ENCODE results near the gene NFKB2.

The NFKB2 gene

DNA sequence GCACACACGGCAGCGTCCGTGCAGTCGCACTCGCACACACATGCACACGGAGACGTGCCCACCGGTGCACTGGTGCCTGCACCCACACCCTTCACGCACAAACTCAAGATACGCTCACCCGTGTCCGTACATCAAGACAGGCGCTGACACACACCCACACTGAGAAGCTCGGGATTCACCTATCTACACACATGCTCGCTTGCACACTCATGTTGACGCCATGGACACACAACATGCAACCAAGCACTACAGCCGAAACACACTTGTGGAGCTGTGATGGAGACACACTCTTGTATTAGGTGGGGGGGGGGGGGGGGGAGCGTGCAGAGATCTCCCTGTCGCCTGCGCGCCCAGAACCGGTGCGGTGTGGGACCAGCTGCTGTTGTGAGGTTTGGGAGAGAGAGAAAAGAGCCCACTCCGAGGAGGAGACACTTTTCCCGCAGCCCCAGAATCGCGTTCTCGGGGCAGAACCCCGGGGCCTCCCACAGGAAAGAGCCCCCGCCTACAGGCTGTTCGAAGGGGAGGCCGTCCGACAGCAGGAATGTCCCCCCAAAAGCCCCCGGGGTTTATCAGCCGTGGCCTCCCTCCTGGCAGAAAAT, 605 bp upstream of the NFKB2 start:
- no peak for DNase-seq

DNA sequence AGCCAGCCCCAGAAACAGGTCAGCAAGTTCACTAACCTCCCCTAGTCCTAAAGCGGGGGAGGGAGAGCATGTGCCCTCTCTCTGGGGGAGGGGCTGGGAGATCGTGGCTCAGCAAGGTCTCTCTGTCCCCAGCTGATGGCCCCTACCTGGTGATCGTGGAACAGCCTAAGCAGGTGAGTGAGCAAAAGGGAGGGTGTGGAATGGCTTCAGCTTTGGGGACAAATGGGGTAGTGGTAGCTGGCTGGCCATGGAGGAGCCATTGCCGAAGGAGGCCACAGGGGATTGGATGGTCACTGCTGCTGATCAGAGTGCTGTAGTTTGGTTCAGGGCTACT, 779 bp downstream of the NFKB2 start:
- DNase-seq = no peak

- no peak for DNase-seq
Observed at GRCh38 chr10:102396730-102397151, 1.2 kb downstream of the NFKB2 start.

- DNase-seq = no peak
Observed at GRCh38 chr10:102397222-102398171, 2.0 kb downstream of the NFKB2 start.

DNA sequence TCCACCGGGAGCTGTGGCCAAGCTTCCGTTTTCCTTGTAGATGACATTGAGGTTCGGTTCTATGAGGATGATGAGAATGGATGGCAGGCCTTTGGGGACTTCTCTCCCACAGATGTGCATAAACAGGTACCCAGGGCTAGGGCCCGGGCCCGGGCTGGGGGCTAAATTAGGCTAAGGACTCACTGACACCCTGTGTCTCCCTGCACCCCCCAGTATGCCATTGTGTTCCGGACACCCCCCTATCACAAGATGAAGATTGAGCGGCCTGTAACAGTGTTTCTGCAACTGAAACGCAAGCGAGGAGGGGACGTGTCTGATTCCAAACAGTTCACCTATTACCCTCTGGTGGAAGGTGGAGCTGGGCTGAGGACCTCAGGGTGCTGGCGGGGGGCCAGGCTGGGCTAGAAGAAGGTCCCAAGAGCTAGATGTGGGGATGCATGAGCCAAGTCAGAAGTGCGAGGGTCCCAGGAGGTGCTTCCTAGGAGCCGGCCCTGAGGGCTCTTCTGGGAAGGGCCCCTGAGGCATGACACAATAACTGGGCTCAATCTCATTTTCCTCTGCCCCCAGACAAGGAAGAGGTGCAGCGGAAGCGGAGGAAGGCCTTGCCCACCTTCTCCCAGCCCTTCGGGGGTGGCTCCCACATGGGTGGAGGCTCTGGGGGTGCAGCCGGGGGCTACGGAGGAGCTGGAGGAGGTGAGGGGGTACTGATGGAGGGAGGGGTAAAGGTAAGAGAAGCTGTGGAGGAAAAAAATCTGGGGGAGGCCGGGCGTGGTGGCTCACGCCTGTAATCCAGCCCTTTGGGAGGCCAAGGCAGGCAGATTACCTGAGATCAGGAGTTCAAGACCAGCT, 2.9 kb downstream of the NFKB2 start:
- no peak for DNase-seq

DNA sequence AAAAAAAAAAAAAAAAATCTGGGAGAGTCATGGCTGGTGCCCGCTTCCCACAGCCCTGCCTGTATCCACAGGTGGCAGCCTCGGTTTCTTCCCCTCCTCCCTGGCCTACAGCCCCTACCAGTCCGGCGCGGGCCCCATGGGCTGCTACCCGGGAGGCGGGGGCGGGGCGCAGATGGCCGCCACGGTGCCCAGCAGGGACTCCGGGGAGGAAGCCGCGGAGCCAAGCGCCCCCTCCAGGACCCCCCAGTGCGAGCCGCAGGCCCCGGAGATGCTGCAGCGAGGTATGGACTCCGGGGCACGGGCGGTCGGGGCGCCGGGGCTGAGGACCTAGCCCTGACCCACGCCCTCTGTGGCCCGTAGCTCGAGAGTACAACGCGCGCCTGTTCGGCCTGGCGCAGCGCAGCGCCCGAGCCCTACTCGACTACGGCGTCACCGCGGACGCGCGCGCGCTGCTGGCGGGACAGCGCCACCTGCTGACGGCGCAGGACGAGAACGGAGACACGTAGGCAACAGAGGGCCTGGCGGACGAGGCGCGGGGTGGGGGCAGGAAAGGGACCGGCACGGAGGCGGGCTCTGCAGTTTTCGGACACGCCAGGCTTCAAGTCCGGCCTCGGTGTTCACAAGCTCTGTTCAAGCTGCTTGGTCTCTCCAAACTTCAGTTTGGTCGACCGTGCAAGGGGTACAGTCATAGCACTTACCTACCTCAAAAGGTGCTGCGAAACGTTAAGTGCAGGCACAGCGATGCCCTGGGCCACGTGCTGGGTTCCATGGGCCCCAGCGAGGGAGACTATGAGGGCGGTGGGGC, 3.9 kb downstream of the NFKB2 start:
- DNase-seq = peak; percentile 78

DNA sequence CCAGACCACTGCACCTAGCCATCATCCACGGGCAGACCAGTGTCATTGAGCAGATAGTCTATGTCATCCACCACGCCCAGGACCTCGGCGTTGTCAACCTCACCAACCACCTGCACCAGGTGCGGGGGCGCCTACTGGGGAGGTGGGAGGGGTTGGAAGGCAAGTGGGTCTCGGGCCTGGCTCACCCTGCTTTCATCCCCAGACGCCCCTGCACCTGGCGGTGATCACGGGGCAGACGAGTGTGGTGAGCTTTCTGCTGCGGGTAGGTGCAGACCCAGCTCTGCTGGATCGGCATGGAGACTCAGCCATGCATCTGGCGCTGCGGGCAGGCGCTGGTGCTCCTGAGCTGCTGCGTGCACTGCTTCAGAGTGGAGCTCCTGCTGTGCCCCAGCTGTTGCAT, 4.6 kb downstream of the NFKB2 start:
- no peak for DNase-seq

- DNase-seq = no peak
Observed at GRCh38 chr10:102400598-102401341, 5.3 kb downstream of the NFKB2 start.

GRCh38 chr10:102401342-102401654, 5.8 kb downstream of the NFKB2 start:
- DNase-seq = no peak

- DNase-seq = no peak
Observed at GRCh38 chr10:102401735-102402511, 6.4 kb downstream of the NFKB2 start.

DNA sequence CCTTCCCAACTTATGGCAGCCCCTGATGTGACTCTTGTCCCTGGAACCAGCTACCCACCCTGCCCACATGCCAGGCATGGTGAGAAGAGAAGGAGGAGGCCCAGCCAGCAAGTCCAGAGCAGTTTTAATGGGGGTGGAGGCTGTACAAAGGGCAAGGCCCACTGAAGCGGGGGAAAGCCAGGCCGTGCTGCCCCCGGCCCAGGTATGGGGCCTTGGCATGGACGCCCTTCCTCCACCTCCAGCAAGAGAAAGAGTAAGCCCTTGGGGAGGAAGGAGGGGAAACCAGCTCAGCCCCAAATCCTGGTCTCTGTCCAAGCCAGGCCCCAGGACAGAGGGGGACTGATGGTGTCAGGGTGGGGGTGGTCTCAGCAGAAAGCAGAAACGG, 7.0 kb downstream of the NFKB2 start:
- DNase-seq = no peak

DNA sequence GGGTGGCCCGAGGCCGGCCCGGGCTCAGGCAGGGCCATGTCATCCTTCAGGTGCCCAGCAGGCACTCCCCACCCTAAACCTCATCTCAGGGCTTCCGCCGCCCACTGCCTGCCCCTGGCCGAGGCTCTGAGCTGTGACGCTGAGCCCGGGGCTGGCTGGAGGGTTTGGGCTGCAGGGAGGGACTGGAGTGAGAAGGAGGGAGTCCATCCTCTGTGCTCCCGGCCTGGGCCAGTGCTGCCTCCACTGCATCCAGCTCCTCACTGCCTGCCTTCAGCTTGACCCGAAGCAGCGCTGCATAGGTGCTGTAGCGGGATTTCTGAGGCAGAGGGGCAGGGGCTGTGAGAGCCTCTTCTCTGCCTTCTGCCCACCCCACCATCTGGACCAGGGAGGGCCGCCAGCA, 7.6 kb downstream of the NFKB2 start:
- DNase-seq = no peak

DNA sequence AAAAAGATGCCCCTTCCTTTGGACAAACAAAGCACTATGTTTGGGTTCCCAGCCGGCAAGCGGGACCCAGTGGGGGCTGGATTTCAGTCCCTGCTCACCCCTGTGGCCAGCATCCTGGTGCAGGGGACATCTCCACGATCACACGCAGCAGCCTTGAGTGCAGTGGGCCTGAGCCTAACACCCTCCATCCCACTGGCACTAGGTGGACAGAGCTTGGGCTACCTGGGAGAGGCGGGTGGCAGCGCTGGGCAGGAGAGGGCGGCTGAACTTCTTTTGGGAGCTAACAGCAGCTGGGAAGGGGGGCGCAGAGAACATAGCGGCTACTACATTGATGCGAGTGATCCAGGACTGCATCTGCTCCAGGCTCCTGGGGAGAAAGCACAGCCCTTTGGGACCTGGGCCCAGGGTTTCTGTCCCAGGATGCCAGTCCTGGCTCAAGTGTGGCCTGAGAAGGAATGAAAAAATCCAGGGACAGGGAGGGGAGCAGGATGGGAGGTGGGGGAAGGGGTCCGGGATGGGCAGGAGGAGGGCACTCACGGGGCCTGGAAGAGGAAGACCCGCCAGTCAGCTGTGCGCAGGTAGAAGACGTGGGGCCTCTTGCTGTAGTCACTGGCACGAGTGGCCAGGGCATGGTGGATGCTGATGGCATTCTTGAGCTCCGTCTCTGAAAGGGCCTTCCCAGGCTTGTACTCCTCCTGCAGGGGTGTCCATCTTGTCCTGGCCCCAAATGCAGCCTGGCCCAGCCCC, 9.0 kb downstream of the NFKB2 start:
- no peak for DNase-seq

- no peak for DNase-seq
Observed at GRCh38 chr10:102405108-102405571, 9.6 kb downstream of the NFKB2 start.

DNA sequence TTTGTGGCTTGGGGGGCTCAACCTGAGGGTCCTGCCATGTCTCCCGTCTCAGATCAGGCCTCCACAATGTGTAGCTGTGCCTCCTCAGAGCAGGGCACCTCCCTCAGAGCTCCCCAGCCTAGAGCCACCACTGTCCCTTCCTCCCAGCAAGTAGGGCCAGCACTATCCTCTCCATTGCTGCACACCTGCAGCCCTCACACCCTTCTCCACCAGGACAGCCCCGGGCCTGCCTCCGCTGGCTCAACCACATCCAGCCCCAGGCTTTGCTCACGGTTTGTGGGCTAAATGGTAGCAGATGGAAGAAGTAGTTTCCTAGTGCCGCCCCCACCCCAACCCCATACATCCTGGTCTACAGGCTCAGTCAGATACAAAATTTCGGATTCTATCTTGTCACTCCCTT, 10.1 kb downstream of the NFKB2 start:
- no peak for DNase-seq

GRCh38 chr10:102406815-102407214, 11.3 kb downstream of the NFKB2 start:
- DNase-seq = no peak

GRCh38 chr10:102407425-102408130, 12.1 kb downstream of the NFKB2 start:
- no peak for DNase-seq

DNA sequence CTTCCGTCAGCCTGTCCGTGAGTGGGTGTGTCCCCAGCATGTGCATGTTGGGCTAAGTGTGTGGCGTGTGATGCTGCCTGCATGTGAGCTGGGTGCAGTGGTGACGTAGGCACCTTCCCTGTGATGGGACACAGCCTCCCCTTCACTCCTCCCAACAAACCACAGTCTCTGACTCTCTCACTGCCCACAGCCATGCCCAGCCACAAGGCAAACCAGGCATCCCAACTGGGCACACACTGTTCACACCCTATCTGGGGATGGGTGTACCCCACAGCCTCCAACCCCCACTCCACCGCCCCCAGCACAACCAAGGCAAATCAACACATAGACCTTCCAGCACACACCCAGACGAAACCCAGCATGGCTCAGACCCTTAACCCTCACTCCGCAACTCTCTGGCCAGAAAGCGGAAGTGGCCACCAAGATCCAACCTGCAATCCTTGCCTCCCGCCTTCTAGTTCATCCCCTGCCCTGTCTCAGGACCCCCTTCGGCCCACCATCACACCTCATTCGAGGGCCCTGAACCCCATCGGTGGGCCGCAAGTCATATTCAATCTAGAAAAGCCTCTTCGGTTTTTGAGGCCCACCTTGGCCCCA, 12.7 kb downstream of the NFKB2 start:
- DNase-seq = no peak
